GM23338 (cell line): Measurements from ENCODE around the gene ZBTB7A.

Experiments
- CREB1 ChIP-seq: fragments of 250-450 bp; sonication (Bioruptor Pico); IDR thresholded peaks from 2 replicates; pipeline ENCODE4 v1.5.0; 2020; ENCODE audit warnings: low read depth, mild to moderate bottlenecking, moderate library complexity
- CTCF ChIP-seq, 2 experiments: fragments of 200-600 bp in 1 of 2; sonication (generic) in 1 of 2; conservative IDR thresholded peaks; 2 replicates each; pipeline versions ENCODE4 v1.5.1 to v1.6.1; 2016 to 2017; ENCODE audit warnings: antibody characterized with exemption in 2 of 2, low read depth in 2 of 2, mild to moderate bottlenecking in 2 of 2, moderate library complexity in 1 of 2
- EZH2 ChIP-seq: fragments of 200-600 bp; sonication (generic); IDR thresholded peaks from one replicate; pipeline ENCODE4 v1.8.0; 2017; ENCODE audit warnings: antibody characterized with exemption, mild to moderate bottlenecking, low read depth; ENCODE audit not compliant: unreplicated experiment
- EZH2phosphoT487 ChIP-seq: fragments of 200-600 bp; sonication (generic); IDR thresholded peaks from one replicate; pipeline ENCODE4 v1.8.1; 2018; ENCODE audit warnings: antibody characterized with exemption; ENCODE audit not compliant: unreplicated experiment
- JUNB ChIP-seq: IDR thresholded peaks from one replicate; pipeline ENCODE4 v1.6.1; 2016; ENCODE audit warnings: antibody characterized with exemption; ENCODE audit not compliant: unreplicated experiment
- NANOG ChIP-seq: IDR thresholded peaks from 2 replicates; pipeline ENCODE4 v1.6.1; 2016; ENCODE audit warnings: antibody characterized with exemption, borderline replicate concordance
- POLR2AphosphoS5 ChIP-seq: IDR thresholded peaks from 2 replicates; pipeline ENCODE4 v1.6.1; 2016; ENCODE audit warnings: antibody characterized with exemption, low read depth
- REST ChIP-seq: IDR thresholded peaks from one replicate; pipeline ENCODE4 v1.6.1; 2018; ENCODE audit warnings: antibody characterized with exemption; ENCODE audit not compliant: unreplicated experiment
- STAT1 ChIP-seq: IDR thresholded peaks from one replicate; pipeline ENCODE4 v1.6.1; 2016; ENCODE audit warnings: antibody characterized with exemption; ENCODE audit not compliant: unreplicated experiment
- ZNF114 ChIP-seq: fragments of 250-450 bp; sonication (Bioruptor Pico); IDR thresholded peaks from 2 replicates; pipeline ENCODE4 v1.5.0; 2020; ENCODE audit warnings: mild to moderate bottlenecking, moderate library complexity
- ZNF331 ChIP-seq: fragments of 250-450 bp; sonication (Bioruptor Pico); IDR thresholded peaks from 2 replicates; pipeline ENCODE4 v1.5.0; 2020; ENCODE audit warnings: low read depth, mild to moderate bottlenecking, moderate library complexity
- TF ChIP-seq, protein P1 (sequence below): fragments of 250-450 bp; sonication (Bioruptor Pico); IDR thresholded peaks from 2 replicates; pipeline ENCODE4 v1.5.0; 2020; ENCODE audit warnings: mild to moderate bottlenecking, moderate library complexity

- TF ChIP-seq CTCF (conservative IDR thresholded peaks at IDR 0.05; ENCODE audit: low read depth in 2 of 2) (no peak), EZH2phosphoT487 (no peak), POLR2AphosphoS5 (no peak), REST (no peak), ZNF114 (CRISPR knock-in tag) (no peak), JUNB (no peak), EZH2 (no peak), ZNF331 (CRISPR knock-in tag) (no peak), NANOG (no peak), CREB1 (CRISPR knock-in tag) (no peak), STAT1 (no peak)
- TF ChIP-seq, protein P1, sequence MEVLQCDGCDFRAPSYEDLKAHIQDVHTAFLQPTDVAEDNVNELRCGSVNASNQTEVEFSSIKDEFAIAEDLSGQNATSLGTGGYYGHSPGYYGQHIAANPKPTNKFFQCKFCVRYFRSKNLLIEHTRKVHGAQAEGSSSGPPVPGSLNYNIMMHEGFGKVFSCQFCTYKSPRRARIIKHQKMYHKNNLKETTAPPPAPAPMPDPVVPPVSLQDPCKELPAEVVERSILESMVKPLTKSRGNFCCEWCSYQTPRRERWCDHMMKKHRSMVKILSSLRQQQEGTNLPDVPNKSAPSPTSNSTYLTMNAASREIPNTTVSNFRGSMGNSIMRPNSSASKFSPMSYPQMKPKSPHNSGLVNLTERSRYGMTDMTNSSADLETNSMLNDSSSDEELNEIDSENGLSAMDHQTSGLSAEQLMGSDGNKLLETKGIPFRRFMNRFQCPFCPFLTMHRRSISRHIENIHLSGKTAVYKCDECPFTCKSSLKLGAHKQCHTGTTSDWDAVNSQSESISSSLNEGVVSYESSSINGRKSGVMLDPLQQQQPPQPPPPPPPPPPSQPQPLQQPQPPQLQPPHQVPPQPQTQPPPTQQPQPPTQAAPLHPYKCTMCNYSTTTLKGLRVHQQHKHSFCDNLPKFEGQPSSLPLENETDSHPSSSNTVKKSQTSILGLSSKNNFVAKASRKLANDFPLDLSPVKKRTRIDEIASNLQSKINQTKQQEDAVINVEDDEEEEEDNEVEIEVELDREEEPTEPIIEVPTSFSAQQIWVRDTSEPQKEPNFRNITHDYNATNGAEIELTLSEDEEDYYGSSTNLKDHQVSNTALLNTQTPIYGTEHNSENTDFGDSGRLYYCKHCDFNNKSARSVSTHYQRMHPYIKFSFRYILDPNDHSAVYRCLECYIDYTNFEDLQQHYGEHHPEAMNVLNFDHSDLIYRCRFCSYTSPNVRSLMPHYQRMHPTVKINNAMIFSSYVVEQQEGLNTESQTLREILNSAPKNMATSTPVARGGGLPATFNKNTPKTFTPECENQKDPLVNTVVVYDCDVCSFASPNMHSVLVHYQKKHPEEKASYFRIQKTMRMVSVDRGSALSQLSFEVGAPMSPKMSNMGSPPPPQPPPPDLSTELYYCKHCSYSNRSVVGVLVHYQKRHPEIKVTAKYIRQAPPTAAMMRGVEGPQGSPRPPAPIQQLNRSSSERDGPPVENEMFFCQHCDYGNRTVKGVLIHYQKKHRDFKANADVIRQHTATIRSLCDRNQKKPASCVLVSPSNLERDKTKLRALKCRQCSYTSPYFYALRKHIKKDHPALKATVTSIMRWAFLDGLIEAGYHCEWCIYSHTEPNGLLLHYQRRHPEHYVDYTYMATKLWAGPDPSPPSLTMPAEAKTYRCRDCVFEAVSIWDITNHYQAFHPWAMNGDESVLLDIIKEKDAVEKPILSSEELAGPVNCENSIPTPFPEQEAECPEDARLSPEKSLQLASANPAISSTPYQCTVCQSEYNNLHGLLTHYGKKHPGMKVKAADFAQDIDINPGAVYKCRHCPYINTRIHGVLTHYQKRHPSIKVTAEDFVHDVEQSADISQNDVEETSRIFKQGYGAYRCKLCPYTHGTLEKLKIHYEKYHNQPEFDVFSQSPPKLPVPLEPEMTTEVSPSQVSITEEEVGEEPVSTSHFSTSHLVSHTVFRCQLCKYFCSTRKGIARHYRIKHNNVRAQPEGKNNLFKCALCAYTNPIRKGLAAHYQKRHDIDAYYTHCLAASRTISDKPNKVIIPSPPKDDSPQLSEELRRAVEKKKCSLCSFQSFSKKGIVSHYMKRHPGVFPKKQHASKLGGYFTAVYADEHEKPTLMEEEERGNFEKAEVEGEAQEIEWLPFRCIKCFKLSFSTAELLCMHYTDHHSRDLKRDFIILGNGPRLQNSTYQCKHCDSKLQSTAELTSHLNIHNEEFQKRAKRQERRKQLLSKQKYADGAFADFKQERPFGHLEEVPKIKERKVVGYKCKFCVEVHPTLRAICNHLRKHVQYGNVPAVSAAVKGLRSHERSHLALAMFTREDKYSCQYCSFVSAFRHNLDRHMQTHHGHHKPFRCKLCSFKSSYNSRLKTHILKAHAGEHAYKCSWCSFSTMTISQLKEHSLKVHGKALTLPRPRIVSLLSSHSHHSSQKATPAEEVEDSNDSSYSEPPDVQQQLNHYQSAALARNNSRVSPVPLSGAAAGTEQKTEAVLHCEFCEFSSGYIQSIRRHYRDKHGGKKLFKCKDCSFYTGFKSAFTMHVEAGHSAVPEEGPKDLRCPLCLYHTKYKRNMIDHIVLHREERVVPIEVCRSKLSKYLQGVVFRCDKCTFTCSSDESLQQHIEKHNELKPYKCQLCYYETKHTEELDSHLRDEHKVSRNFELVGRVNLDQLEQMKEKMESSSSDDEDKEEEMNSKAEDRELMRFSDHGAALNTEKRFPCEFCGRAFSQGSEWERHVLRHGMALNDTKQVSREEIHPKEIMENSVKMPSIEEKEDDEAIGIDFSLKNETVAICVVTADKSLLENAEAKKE (CRISPR knock-in tag): no peak
These were observed 17.2 kb upstream of the ZBTB7A start for GRCh38 chr19:4083677-4084546.
